ENCODE results near the gene SLFN13.

DNA sequence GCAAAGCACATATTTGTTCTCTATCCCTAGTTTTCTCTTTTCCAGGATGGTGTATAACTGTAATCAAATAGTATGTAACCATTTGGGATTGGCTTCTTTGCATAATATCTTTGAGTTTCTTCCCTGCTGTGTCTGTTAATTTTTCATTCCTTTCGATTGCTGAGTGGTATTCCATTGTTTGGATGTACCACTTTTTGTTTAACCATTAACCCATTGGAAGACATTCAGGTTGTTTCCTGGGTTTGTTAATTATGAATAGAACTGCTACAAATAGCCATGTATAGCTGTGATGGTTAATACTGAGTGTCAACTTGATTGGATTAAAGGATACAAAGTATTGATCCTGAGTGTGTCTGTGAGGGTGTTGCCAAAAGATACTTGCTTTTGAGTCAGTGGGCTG, 4.6 kb upstream of the SLFN13 start:
- TF ChIP-seq, protein P1, sequence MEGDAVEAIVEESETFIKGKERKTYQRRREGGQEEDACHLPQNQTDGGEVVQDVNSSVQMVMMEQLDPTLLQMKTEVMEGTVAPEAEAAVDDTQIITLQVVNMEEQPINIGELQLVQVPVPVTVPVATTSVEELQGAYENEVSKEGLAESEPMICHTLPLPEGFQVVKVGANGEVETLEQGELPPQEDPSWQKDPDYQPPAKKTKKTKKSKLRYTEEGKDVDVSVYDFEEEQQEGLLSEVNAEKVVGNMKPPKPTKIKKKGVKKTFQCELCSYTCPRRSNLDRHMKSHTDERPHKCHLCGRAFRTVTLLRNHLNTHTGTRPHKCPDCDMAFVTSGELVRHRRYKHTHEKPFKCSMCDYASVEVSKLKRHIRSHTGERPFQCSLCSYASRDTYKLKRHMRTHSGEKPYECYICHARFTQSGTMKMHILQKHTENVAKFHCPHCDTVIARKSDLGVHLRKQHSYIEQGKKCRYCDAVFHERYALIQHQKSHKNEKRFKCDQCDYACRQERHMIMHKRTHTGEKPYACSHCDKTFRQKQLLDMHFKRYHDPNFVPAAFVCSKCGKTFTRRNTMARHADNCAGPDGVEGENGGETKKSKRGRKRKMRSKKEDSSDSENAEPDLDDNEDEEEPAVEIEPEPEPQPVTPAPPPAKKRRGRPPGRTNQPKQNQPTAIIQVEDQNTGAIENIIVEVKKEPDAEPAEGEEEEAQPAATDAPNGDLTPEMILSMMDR (conservative IDR thresholded peaks at IDR 0.05), result no peak
- TF ChIP-seq ZFX (IDR thresholded peaks at IDR 0.05), result no peak
